GM21786 (cell line): ENCODE results near the gene FAM217B.
A peak's percentile ranks its signal among the peaks of the same experiment; 100 is the strongest.
"Not testable (repeated sequence)": the region's sequence is repeated elsewhere in the genome, so short reads cannot be mapped to it uniquely, and the experiment has no call there.

ENCODE experiments used
- ATAC-seq: cut with Tn5 transposase; IDR thresholded peaks from one replicate; pipeline ENCODE4 v1.9.1; 2021; ENCODE audit not compliant: unreplicated experiment

Gene FAM217B

DNA sequence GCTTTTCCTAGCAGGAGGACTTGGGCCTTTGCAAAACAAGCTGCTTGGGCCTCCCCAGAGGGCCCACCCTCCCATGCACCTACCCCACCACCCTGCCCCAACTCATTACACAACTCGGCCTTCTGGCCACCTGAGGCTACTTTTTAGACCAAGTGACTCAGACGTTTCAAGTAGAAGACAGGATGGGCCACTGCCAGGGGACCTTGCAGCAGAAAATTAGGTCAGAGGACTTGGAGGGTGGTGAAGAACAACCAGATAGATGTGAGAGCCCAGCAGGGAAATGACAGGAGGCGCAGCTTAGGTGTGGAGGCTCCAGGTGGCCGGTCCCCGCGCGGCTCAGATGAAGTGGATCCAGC lies 1.5 kb upstream of the FAM217B start:
- ATAC-seq, result no peak

DNA sequence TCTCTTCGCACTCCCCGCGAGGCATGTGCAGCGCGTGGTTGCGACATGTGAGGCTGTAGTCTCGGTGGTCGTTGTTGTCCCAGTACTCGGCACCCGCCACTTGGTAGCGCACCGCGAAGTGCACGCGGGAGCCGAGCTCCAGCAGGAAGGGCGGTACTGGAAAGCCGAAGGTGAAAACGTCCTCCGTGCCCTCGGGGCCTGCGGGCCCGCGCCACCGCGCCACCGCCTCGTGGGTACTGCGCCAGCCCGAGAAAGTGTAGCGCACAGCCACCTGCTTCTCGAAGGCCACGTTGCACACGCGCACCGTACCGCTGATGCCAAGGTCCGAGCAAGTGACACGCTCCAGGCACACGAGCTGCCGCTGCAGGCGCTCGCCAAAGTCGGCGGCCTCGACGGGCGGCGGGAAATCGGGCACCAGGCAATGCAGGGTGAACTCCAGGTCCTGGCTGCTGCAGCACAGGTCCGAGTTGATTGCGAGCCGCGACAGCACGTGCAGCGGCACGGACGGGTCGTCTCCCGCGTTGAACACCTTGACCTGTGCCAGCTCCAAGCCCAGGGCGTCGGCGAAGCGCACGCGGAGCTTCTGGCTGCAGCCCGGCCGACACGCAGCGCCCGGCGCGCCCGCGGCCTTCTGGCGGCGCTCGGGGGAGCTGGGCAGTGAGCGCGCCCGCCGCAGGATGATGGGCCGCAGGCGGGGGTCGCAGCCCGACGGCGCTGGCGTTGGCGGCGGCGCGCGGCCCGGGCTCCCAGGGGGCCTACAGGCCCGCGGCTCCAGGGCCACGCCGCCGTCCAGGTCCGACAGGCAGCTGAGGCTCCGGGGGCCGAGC lies 924 bp upstream of the FAM217B start:
- ATAC-seq, result peak; percentile 19

DNA sequence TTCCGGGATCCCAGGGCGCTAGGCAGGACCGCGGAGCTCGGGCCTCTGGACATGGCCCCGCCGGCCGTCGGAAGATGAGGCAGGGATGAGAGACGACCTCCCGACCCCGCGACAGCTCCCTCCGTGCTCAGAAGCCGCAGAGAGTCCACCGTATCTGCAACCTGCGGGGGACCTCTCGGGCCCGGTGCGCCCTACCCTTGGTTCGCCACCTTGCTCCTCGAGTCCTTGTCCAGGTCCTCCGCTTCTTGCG lies 385 bp upstream of the FAM217B start:
- ATAC-seq, result peak; percentile 22

DNA sequence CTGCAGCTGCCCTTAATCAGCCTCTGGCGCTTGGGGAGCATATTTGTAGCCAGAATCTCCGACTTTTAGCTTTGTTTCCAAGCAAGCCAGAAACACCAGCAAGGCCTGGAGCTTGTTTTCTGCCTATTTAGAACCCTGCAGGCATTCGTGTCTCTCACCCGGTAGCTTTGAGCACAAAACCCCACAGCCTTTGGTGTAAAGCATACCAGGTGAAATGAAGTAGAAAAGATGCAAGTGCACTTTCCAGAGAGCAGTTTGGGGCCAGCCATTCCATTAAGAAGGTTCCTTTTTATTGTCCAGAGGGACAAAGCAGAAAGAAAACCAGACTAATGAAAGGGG lies 736 bp downstream of the FAM217B start:
- no peak for ATAC-seq

DNA sequence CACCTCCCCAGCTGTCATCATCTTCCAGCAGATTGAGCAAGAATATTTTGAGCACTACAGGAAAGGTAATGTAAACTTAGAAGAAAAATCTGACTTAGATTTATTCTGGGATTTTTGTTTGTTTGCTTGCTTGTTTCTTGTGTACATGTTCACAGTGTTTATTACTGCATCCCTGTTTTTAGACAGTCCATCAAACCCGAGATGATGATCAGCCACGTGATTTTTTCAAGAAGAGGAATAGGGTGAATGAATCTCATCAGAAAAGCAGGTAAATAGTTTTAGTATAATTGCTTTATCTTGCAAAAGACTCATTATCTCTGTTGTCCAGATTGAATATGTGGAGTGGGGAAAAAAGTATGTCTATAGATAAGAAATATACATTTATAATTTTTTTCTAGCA lies 2.1 kb downstream of the FAM217B start:
- ATAC-seq, result no peak

DNA sequence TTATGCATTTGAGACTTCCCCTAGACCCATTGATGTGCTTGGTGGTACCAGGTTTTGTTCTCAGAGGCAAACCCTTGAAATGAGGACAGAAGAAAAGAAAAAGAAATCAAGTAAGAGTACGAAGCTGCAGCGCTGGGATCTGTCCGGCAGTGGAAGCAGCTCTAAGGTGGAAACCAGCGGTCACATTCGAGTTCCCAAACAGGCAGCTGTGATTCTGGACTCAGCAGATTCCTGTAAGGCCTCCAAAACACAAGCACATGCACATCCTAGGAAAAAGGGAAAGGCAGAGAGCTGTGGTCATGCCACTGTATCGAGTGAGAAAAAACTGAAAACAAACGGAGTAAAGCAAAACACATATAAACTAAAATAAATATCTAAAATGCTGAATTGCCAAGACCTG lies 4.5 kb downstream of the FAM217B start:
- no peak for ATAC-seq

DNA sequence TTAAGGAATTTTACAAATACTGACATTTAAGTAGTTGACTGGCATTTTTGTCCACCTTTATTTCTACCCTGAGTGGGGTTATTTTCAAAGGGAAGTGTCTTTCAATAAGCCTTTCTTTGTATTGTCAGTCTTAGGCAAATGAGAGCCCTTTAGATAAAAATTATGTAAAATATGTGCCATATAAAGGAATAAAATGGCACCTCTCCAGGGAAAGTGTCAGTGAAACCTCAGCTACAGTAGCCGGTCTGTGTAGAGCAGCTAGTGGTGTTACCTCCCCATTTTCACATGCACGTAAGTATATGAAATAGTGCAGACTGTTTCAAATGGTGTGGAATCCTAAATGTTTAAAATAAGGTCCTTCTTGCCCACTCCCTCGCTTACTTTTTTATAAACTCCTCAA lies 5.0 kb downstream of the FAM217B start:
- no peak for ATAC-seq

DNA sequence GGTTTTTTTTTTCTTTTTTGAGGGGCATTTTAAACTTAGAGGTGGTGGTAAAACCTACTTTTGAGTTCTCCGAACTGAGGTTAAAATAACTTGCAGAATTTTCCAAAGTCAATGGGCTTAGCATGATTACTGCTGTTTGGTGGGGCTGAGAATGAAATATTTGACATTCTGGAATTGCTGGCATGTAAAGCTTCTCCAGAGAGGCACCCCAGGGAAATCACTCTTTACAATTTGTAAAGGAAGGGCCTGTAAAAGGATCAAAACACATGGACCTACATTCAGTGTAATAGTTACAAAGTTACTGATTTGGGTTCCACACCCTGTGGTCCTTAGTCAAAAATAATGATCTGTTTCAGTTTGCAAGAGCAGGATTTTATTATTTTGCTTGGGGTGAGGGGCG lies 5.5 kb downstream of the FAM217B start:
- ATAC-seq, result no peak

DNA sequence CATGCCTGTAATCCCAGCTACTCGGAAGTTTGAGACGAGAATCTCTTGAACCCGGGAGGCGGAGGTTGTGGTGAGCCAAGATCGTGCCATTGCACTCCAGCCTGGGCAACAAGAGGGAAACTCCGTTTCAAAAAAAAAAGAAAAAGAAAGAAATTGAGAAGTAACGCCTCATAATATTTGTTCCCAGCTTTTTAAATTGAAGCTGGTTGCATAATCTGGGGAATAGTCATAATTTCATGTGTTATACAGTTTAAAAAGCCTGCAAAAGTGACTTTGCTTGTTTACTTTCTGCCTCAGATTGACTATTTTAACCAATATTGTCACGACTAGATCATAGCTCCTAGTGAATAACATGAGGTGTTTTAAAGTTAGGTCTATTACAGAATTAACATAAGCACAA lies 7.2 kb downstream of the FAM217B start:
- ATAC-seq, result no peak

DNA sequence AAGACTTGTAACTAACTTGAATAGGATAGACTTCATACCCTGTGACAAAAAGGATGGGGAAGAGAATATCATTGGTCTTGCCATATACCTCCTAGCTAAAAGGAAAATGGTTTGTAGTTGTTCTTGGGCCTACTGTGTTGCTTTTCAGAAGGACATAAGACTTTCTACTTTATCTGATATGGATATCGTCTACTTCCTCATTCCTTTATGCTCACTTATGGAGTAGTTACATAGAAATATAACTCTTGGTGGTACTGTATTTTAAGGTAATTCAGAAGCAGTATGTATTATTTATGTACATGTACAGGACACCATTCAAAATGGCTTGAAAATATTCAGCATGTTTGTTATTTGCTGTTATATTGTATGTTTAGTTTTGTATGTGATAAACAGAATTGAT lies 8.0 kb downstream of the FAM217B start:
- ATAC-seq, result no peak

DNA sequence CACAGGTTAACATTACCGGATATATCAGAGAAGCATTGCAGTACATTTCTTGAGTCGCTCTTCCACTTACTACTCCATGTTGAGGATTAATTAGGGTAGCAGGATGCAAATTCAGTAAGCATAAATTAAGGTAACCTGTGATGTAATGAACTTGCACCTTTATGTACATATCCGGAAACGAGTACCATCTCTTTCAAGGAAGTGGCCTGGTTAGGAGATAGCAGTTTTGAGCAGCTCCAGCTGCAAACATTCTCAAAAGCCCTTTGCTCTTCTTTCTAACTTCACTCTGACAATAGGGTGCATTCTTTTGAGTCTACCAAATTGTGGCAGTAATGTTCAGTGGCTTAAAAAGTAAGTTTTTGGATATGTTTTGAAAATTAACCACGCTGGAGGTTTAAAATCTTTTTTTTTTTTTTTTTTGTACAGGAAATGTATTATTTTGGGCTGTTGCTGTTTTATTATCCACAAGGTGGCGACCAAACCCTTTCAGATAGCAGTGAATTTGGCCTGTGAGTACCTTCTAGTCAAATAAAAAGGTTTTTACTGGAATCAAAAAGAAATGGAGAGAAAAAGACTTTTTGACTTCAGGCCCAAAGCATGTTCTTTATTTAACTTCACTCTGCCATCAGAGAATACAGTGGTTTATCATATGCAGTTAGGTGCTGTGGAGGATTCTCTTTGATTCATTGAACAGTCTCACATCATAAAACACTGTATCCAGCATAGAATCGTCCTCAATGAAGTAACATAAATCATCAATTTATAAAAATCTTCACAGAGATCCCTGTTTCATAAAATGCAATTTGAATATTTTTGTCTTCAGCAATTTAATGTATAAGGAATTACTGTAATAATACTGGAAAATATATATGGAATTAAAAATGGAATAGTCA lies 8.9 kb downstream of the FAM217B start:
- peak; percentile 72 for ATAC-seq

DNA sequence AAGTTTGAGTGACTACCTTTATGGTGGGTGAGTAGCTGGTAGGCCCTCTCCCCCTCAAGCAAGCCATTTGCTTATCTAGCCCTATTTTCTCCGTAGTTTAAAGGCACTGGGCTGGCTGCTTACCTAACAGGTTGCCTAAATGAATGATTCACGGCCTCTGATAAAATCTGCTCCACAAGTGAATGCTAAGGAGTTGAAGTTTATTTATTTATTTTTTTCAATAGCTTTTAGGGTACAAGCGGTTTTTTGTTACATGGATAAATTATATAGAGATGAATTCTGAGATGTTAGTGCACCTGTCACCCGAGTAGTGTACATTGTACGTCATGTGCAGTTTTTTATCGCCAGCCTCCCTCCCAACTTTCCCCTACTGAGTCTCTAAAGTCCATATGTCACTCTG lies 9.7 kb downstream of the FAM217B start:
- no peak for ATAC-seq

DNA sequence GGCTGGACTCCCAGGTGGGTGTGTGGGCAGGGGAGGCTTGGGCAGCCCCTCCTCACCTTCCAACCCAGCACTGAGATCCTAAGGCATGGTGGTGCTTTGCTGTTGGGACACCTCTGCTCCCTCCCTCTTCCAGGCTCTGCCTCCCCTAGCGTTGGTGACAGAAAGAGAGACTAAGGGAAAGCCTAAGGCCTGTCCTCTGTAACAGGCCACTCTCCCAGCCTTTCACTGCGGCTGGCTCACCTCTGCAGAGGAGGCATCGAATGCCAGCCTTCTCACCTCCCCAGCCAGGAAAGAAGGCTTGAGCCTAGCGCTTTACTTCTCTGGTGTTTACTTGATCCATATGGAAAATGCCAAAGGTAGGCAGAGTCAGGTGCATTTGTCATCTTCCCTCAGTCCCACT lies 14.5 kb downstream of the FAM217B start:
- ATAC-seq, result no peak

DNA sequence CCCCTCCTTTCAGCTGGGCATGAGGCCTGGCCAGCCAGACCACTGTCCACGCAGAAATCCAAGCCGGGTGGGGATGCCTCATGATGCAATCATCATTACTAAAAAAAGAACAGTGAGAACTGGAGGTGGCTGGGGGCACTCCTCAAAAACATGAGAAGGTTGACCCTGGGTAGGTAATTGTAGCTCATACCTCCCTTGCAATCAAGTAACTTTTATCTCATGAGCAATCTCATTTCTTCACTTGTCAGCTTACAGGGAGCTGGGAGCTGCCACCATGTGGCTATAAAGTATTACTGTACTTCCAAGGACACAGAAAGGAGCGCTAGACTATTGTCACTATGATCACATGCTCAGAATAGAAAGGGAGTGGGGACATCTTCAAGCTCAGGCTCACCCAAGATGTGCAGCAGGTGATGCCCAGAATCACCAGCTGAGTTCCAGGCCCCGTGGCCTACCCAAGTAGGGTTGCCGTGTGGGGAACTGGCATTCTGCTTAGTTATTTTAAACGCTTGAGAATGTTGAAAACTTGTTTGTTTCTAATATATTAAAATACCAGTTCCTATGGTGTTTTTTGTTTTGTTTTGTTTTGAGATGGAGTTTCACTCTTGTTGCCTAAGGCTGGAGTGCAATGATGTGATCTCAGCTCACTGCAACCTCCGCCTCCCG lies 15.1 kb downstream of the FAM217B start:
- no peak for ATAC-seq

DNA sequence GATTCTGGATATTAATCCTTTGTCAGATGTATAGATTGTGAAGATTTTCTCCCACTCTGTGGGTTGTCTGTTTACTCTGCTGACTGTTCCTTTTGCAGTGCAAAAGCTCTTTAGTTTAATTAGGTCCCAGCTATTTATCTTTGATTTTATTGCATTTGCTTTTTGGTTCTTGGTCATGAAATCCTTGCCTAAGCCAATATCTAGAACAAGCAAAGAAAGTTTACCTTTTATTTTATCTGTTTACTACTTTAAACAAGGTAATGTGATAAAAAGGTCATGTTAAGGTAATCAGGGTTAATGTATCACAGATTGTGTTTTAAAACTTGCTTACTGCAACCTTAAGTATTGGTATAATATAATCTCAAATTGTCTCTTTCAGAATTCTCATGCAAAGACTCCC lies 17.4 kb downstream of the FAM217B start:
- ATAC-seq, result not testable (repeated sequence)

DNA sequence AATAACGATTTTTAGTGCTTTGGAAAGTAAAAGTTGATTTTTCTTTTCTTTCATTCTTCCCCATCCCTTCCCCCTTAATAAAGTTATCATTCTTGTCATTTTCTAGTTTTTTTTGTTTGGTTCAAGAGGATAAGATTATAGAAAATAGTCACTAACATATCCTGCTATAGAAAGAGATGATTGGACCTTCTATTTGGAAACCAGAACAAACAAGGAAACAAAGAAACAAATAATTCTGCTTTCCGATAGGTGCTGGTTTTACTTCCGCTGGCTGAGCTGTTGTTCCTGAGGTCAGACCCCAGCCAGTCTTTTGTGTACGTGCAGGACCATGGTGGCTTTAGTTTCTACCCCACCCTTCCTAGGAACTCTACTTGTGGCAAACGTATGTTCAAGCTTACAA lies 17.9 kb downstream of the FAM217B start, which contains the start of gene CDH26:
CDH26 (plus strand) TSS at position 301 of the 400 bp plus-strand sequence. CDS start 304 bp downstream, outside the sequence.
- no peak for ATAC-seq

DNA sequence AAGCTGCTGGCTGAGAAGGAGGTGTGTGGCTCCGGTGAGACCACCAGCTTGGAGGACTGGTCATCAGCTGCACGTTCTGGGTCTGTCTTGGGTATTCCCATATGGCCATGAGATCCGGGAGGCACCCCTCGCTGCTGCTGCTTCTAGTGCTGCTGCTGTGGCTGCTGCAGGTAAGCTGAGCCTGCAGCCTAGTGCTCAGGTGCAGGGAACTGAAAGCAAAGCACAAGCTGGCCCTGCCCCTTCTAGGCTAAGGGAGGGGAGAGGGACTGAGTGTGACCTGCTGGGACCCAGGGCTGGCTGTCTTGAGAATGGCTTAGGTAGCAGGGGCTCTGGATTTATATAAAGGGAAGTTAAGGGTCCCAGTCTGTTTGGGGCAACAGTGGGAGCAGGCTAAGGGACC lies 18.4 kb downstream of the FAM217B start:
- no peak for ATAC-seq

DNA sequence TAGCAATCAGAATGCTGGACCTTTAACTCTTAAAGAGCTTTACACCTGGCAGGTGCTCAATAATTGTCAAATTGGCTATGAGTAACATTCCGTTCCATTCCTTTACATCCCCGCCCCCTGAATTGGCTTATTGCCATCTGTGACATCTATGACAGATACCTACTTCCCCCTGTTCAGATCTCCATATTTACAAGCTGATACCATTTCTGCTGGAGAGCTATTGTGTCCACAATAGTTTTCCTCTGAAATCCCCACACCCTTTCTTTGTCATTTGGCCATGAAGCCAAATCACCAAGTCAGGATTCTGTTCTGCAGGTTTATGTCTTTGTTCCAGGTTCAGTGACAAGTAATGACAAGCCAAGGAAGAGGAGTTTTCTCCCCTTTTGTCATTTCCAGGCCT lies 21.2 kb downstream of the FAM217B start:
- ATAC-seq, result no peak

DNA sequence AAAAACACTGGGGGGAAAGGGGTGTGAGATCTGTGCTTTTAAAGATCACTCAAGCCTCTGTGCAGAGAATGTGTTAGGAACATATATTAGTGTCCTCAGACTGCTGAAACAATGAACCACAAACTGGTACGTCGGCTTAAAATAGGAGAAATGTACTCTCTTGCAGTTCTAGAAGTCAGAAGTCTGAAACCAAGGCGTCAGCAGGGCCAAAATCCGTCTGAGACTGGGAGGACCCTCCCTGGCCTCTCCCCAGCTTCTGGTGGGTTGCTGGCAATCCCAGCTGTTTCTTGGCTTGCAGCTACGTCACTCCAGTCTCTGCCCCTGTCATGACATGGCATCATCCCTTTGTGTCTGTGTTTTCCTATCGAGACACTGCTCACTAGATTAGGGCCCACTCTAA lies 22.0 kb downstream of the FAM217B start:
- ATAC-seq, result no peak

DNA sequence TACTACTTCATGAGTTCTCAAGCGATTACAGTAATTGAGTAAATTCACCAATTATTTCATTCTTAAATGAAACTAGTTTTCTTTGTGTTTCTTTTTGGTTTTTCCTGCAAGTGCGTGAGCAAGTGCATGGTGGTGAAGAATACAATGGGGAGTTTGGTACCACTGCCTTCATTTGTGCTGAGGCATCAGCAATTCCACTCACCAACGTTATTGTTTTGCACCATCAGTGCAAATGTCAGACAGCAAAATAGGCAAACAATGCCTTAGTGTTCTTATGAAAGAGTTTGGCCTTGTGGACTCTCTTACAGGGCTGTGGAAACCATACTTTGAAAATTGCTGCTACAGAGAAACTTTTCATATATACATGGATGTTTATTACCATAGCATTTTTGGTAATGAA lies 26.2 kb downstream of the FAM217B start:
- no peak for ATAC-seq

DNA sequence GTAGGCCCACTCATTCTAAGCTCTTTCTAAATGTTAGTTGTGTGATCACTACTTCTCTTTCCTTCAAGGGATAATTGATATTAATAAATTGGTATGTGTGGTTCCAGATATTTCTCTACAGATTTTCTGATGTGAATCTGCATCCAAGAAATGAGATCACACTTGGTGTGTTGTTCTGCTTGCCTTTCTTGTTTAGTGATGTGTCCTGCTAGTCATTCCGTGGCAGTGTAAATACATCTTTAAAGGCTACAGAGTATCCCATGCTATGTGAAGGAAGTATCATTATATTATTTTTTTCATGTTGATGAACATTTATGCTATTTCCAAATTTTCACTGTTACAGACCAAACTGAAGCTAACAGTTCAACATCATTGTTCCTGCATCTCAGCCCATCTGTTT lies 31.2 kb downstream of the FAM217B start:
- ATAC-seq, result no peak
